IMR-90 (cell line): ENCODE results near the gene FAM83B. TPM values are rescaled to one million over a fixed set of nuclear protein-coding genes. Genes with fewer than 3 reads are reported as not detected.

Source experiments
- ATAC-seq: fragments of 200-7000 bp; cut with Tn5 transposase; 2 replicates; pipeline ENCODE4 v1.9.1; 2020; ENCODE audit warnings: low read depth, mild to moderate bottlenecking, moderate library complexity
- BruUV-seq: library from RNA; stranded (reverse); fragments of 400-500 nt; replicated peaks from 2 replicates; lab custom pipeline; 2021; lab: Mats Ljungman, UMichigan
- CTCF ChIA-PET: fragments of 300-600 bp; formaldehyde crosslinking; extraction: SDS; loops from one replicate; lab custom pipeline; 2021; ENCODE audit warnings: antibody characterized with exemption; lab: Yijun Ruan, JAX
- POLR2A ChIA-PET: fragments of 300-600 bp; sonication (Branson Sonifier 250); formaldehyde crosslinking; loops from one replicate; lab custom pipeline; 2022; ENCODE audit warnings: antibody characterized with exemption; ENCODE audit not compliant: unreplicated experiment; lab: Charles Lee
- DNase-seq: peaks from one replicate; pipeline ENCODE4 v3.0.0; 2013
- H2AFZ ChIP-seq: replicated peaks from 2 replicates; pipeline ENCODE3; 2013; ENCODE audit warnings: low read length, mild to moderate bottlenecking; ENCODE audit not compliant: poor library complexity
- H2AK5ac ChIP-seq: 2 replicates; pipeline ENCODE4 v1.6.1; 2013; ENCODE audit warnings: low read depth, low read length, inconsistent platforms
- H2AK9ac ChIP-seq: replicated peaks from 2 replicates; pipeline ENCODE3; 2013; ENCODE audit warnings: mild to moderate bottlenecking, low read depth, low read length, moderate library complexity; ENCODE audit not compliant: poor library complexity
- H2BK120ac ChIP-seq: 2 replicates; pipeline ENCODE4 v1.6.1; 2013; ENCODE audit warnings: low read depth, low read length, inconsistent platforms
- H2BK15ac ChIP-seq: 3 replicates; pipeline ENCODE4 v1.6.1; 2013; ENCODE audit warnings: low read depth, low read length, inconsistent platforms
- H2BK20ac ChIP-seq: 2 replicates; pipeline ENCODE4 v1.6.1; 2013; ENCODE audit warnings: low read depth, mild to moderate bottlenecking, inconsistent platforms, low read length, moderate library complexity
- H2BK5ac ChIP-seq: 2 replicates; pipeline ENCODE4 v1.6.1; 2013; ENCODE audit warnings: mild to moderate bottlenecking, low read depth, low read length, inconsistent platforms; ENCODE audit not compliant: poor library complexity, severe bottlenecking
- H3K14ac ChIP-seq: replicated peaks from 2 replicates; pipeline ENCODE4 v1.6.1; 2013; ENCODE audit warnings: low read depth, low read length, inconsistent platforms
- H3K18ac ChIP-seq: 2 replicates; pipeline ENCODE4 v1.6.1; 2013; ENCODE audit warnings: low read depth, low read length, control low read depth
- H3K23ac ChIP-seq: 2 replicates; pipeline ENCODE4 v1.6.1; 2013; ENCODE audit warnings: low read depth, low read length, inconsistent platforms
- H3K27ac ChIP-seq: 2 replicates; pipeline ENCODE4 v1.5.1; 2013; ENCODE audit warnings: mild to moderate bottlenecking, control low read depth, low read length; ENCODE audit not compliant: insufficient read depth
- H3K27me3 ChIP-seq: 2 replicates; pipeline ENCODE4 v1.6.1; 2013; ENCODE audit warnings: low read length; ENCODE audit not compliant: control insufficient read depth, insufficient read depth
- H3K36me3 ChIP-seq: 2 replicates; pipeline ENCODE4 v1.6.1; 2013; ENCODE audit warnings: low read length, mixed read lengths; ENCODE audit not compliant: control insufficient read depth, insufficient read depth
- H3K4ac ChIP-seq: 2 replicates; pipeline ENCODE4 v1.6.1; 2013; ENCODE audit warnings: low read depth, low read length, inconsistent platforms
- H3K4me1 ChIP-seq: 2 replicates; pipeline ENCODE4 v1.6.1; 2013; ENCODE audit warnings: low read length, mixed read lengths; ENCODE audit not compliant: control insufficient read depth, insufficient read depth
- H3K4me2 ChIP-seq: 2 replicates; pipeline ENCODE4 v1.6.1; 2013; ENCODE audit warnings: low read depth, mild to moderate bottlenecking, control low read depth, low read length, moderate library complexity
- H3K4me3 ChIP-seq: 2 replicates; pipeline ENCODE4 v1.5.1; 2013; ENCODE audit warnings: low read depth, mild to moderate bottlenecking, control low read depth, low read length, moderate library complexity; ENCODE audit not compliant: insufficient read depth
- H3K56ac ChIP-seq: 2 replicates; pipeline ENCODE4 v1.6.1; 2013; ENCODE audit warnings: low read length, inconsistent platforms; ENCODE audit not compliant: insufficient read depth; ENCODE audit errors: extremely low read depth
- H3K79me1 ChIP-seq, 2 experiments: 2 replicates each; pipeline ENCODE4 v1.6.1; 2013; ENCODE audit warnings: low read length in 2 of 2, inconsistent platforms in 1 of 2, low read depth in 1 of 2
- H3K9ac ChIP-seq: 2 replicates; pipeline ENCODE4 v1.6.1; 2013; ENCODE audit warnings: low read depth, low read length, control low read depth
- H3K9me1 ChIP-seq: 2 replicates; pipeline ENCODE4 v1.6.1; 2013; ENCODE audit warnings: low read length, inconsistent platforms; ENCODE audit not compliant: insufficient read depth
- H3K9me3 ChIP-seq: 2 replicates; pipeline ENCODE4 v1.6.1; 2013; ENCODE audit warnings: low read length; ENCODE audit not compliant: control insufficient read depth, insufficient read depth
- H4K20me1 ChIP-seq: 2 replicates; pipeline ENCODE4 v1.6.1; 2013; ENCODE audit warnings: low read length, inconsistent platforms; ENCODE audit not compliant: insufficient read depth
- H4K5ac ChIP-seq: 2 replicates; pipeline ENCODE4 v1.6.1; 2013; ENCODE audit warnings: mild to moderate bottlenecking, low read depth, low read length, control low read depth
- H4K8ac ChIP-seq, 2 experiments: 2 replicates each; pipeline ENCODE4 v1.6.1; 2013; ENCODE audit warnings: low read depth in 2 of 2, low read length in 2 of 2, control low read depth in 1 of 2, inconsistent platforms in 1 of 2
- H4K91ac ChIP-seq: 2 replicates; pipeline ENCODE4 v1.6.1; 2013; ENCODE audit warnings: low read depth, low read length, inconsistent platforms; ENCODE audit not compliant: insufficient read depth
- BHLHE40 ChIP-seq: fragments of 150-350 bp; IDR thresholded peaks from 2 replicates; pipeline ENCODE4 v1.6.1; 2016; ENCODE audit warnings: mild to moderate bottlenecking, low read depth, low read length
- CEBPB ChIP-seq: IDR thresholded peaks from 2 replicates; pipeline ENCODE4 v1.6.1; 2012; ENCODE audit warnings: low read depth, low read length, improper control_type of control experiment
- CHD1 ChIP-seq: IDR thresholded peaks from 2 replicates; pipeline ENCODE4 v1.6.1; 2012; ENCODE audit warnings: low read depth, low read length, improper control_type of control experiment
- FOS ChIP-seq: fragments of 150-350 bp; IDR thresholded peaks from 2 replicates; pipeline ENCODE4 v1.6.1; 2016; ENCODE audit warnings: low read depth, low read length
- MAFK ChIP-seq: IDR thresholded peaks from 2 replicates; pipeline ENCODE4 v1.6.1; 2012; ENCODE audit warnings: low read depth, low read length, improper control_type of control experiment
- MAZ ChIP-seq: IDR thresholded peaks from 2 replicates; pipeline ENCODE4 v1.6.1; 2012; ENCODE audit warnings: low read depth, mild to moderate bottlenecking, low read length, improper control_type of control experiment, moderate library complexity, borderline replicate concordance
- MXI1 ChIP-seq: IDR thresholded peaks from 2 replicates; pipeline ENCODE4 v1.6.1; 2012; ENCODE audit warnings: low read depth, mild to moderate bottlenecking, low read length, moderate library complexity, borderline replicate concordance
- POLR2A ChIP-seq: IDR thresholded peaks from 2 replicates; pipeline ENCODE4 v1.6.1; 2012; ENCODE audit warnings: mild to moderate bottlenecking, low read depth, low read length
- RAD21 ChIP-seq: IDR thresholded peaks from 2 replicates; pipeline ENCODE4 v1.6.1; 2012; ENCODE audit warnings: low read length, improper control_type of control experiment
- RCOR1 ChIP-seq: IDR thresholded peaks from 2 replicates; pipeline ENCODE4 v1.6.1; 2012; ENCODE audit warnings: mild to moderate bottlenecking, low read length, improper control_type of control experiment; ENCODE audit not compliant: insufficient replicate concordance
- RFX5 ChIP-seq: IDR thresholded peaks from 2 replicates; pipeline ENCODE4 v1.8.0; 2012; ENCODE audit warnings: low read depth, mild to moderate bottlenecking, low read length, moderate library complexity
- SMC3 ChIP-seq: fragments of 150-350 bp; IDR thresholded peaks from 2 replicates; pipeline ENCODE4 v1.6.1; 2016; ENCODE audit warnings: low read depth, mild to moderate bottlenecking, antibody characterized with exemption, low read length, moderate library complexity
- WGBS, 2 experiments: methylation state at CpG; one replicate each; pipeline versions ENCODE4 v1.1.5 to v1.1.7; 2013; ENCODE audit warnings: missing lambda C conversion rate in 2 of 2; ENCODE audit not compliant: insufficient read length in 1 of 2; ENCODE audit errors: extremely low coverage in 2 of 2; 5-methylcytosine and 5-hydroxymethylcytosine counted together
- dilution Hi-C: fragments of 300-500 bp; cut with HindIII; formaldehyde crosslinking; loops from one replicate; pipeline ENCODE4 v1.14.3; 2018; ENCODE audit warnings: low sequenced_read_pairs; ENCODE audit not compliant: unreplicated experiment
- in situ Hi-C: fragments of 300-500 bp; cut with MboI; formaldehyde crosslinking; loops from 3 replicates; pipeline ENCODE4 v1.14.3; 2019; ENCODE audit warnings: low sequenced_read_pairs, inconsistent platforms, mixed read lengths
- intact Hi-C: fragments of 100-400 bp; cut with micrococcal nuclease; formaldehyde crosslinking; loops from 2 replicates; pipeline ENCODE4 v1.10.0; 2022
- polyA plus RNA-seq, 3 experiments: library from polyadenylated mRNA; depleted of rRNA; stranded (reverse); fragments of >200 nt; gene quantifications; 2 replicates each; pipeline ENCODE4 v1.2.3, GENCODE V29; 2012; ENCODE audit warnings: low replicate concordance in 1 of 3
- total RNA-seq: library from RNA; depleted of rRNA; stranded (reverse); fragments of >200 nt; gene quantifications from 2 replicates; pipeline ENCODE4 v1.2.3, GENCODE V29; 2012
- TF ChIP-seq, protein P1 (sequence below): fragments of 150-350 bp; IDR thresholded peaks from 2 replicates; pipeline ENCODE4 v1.6.1; 2016; ENCODE audit warnings: low read depth, mild to moderate bottlenecking, low read length, moderate library complexity, borderline replicate concordance
- TF ChIP-seq, protein P2 (sequence below): conservative IDR thresholded peaks from 2 replicates; pipeline ENCODE4 v1.5.1; 2012; ENCODE audit warnings: mild to moderate bottlenecking, low read depth, low read length, improper control_type of control experiment
- TF ChIP-seq, protein P3 (sequence below): fragments of 150-350 bp; IDR thresholded peaks from 2 replicates; pipeline ENCODE4 v1.6.1; 2017; ENCODE audit warnings: mild to moderate bottlenecking, antibody characterized with exemption, low read length, low read depth

FAM83B gene
- total and polyA plus RNA-seq, 2 of the 4 experiments (the other 2 are of a cell fraction): 0.02 to 0.18 TPM

DNA sequence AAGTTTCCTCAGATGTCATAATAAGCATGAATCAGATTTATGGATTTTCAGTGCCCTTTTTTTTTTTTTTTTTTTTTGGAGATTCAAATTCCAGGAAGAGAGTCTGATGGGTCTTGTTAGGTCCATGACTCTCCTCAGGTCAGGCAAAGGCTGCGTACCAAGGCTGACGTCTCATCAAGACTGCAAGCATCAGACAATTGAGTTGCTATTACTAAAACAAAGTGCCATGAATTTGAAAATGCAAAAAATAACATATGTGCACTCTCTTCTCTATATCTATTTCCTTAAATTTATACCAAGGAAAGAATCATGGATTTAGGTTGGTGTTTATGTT lies 134.7 kb downstream of the FAM83B start:
- H3K36me3 ChIP-seq: no peaks in the 10 kb centered on the region
- 0 out of 4 replicates have a peak overlapping the region, but pooled peaks of 1 of the 2 experiments have one; percentile 55 for H4K8ac ChIP-seq
- no peak overlapping the region; the same call in 2 of the 3 replicates for H2BK15ac ChIP-seq
- no peak overlapping the region for H2AK9ac ChIP-seq
- POLR2A ChIA-PET: no interaction called here
- no peak overlapping the region for H2AFZ ChIP-seq
- ATAC-seq (peak; percentile 71; the same call in 1 of the 2 replicates), DNase-seq (no peak)
- peak overlapping the region; percentile 62 for H3K4ac ChIP-seq
- TF ChIP-seq MAFK (no peak), SMC3 (no peak), RCOR1 (no peak), BHLHE40 (no peak), POLR2A (no peak), CEBPB (no peak), CHD1 (no peak), RFX5 (no peak), MAZ (no peak), MXI1 (no peak), FOS (no peak), RAD21 (no peak)
- TF ChIP-seq, protein P1, sequence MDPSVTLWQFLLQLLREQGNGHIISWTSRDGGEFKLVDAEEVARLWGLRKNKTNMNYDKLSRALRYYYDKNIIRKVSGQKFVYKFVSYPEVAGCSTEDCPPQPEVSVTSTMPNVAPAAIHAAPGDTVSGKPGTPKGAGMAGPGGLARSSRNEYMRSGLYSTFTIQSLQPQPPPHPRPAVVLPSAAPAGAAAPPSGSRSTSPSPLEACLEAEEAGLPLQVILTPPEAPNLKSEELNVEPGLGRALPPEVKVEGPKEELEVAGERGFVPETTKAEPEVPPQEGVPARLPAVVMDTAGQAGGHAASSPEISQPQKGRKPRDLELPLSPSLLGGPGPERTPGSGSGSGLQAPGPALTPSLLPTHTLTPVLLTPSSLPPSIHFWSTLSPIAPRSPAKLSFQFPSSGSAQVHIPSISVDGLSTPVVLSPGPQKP: no peak
- TF ChIP-seq, protein P2, sequence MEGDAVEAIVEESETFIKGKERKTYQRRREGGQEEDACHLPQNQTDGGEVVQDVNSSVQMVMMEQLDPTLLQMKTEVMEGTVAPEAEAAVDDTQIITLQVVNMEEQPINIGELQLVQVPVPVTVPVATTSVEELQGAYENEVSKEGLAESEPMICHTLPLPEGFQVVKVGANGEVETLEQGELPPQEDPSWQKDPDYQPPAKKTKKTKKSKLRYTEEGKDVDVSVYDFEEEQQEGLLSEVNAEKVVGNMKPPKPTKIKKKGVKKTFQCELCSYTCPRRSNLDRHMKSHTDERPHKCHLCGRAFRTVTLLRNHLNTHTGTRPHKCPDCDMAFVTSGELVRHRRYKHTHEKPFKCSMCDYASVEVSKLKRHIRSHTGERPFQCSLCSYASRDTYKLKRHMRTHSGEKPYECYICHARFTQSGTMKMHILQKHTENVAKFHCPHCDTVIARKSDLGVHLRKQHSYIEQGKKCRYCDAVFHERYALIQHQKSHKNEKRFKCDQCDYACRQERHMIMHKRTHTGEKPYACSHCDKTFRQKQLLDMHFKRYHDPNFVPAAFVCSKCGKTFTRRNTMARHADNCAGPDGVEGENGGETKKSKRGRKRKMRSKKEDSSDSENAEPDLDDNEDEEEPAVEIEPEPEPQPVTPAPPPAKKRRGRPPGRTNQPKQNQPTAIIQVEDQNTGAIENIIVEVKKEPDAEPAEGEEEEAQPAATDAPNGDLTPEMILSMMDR: no peak
- TF ChIP-seq, protein P3, sequence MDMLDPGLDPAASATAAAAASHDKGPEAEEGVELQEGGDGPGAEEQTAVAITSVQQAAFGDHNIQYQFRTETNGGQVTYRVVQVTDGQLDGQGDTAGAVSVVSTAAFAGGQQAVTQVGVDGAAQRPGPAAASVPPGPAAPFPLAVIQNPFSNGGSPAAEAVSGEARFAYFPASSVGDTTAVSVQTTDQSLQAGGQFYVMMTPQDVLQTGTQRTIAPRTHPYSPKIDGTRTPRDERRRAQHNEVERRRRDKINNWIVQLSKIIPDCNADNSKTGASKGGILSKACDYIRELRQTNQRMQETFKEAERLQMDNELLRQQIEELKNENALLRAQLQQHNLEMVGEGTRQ: no peak
- peaks cover 4% of the 10 kb centered on the region for H3K4me1 ChIP-seq
- no CpG with 5 or more reads among the region's 2 CpGs for WGBS, 2 experiments
- H4K5ac ChIP-seq: no peak overlapping the region
- no peak overlapping the region for H3K23ac ChIP-seq
- H3K9me1 ChIP-seq: no peaks in the 10 kb centered on the region
- dilution Hi-C loops (no loop called here), intact Hi-C loops (no loop called here), in situ Hi-C loops (no loop called here)
- CTCF ChIA-PET: no interaction called here
- H2BK120ac ChIP-seq: peak overlapping the region; percentile 38; the same call in 1 of the 2 replicates
- H4K91ac ChIP-seq: peak overlapping the region; percentile 65; the same call in 1 of the 2 replicates
- no peaks in the 10 kb centered on the region for H3K27me3 ChIP-seq
- no peak overlapping the region for H3K4me3 ChIP-seq
- peak overlapping the region; percentile 69; the same call in 1 of the 2 replicates for H3K18ac ChIP-seq
- no peak overlapping the region for H3K4me2 ChIP-seq
- H3K9ac ChIP-seq: no peak overlapping the region
- H3K27ac ChIP-seq: peak overlapping the region; percentile 54; the same call in 1 of the 2 replicates
- no TSS peak for BruUV-seq
- no peak overlapping the region for H3K56ac ChIP-seq
- H3K79me1 ChIP-seq: no peaks in the 10 kb centered on the region
- H3K14ac ChIP-seq: peak overlapping the region; percentile 23; the same call in 1 of the 2 replicates
- H4K20me1 ChIP-seq: no peaks in the 10 kb centered on the region
- H2AK5ac ChIP-seq: no peak overlapping the region
- H2BK20ac ChIP-seq: no peak overlapping the region
- peak overlapping the region; percentile 56 for H2BK5ac ChIP-seq
- H3K9me3 ChIP-seq: no peaks in the 10 kb centered on the region; the same call in 1 of the 2 replicates
